ENCODE measurements around the gene UNC13B.
"Not testable (repeated sequence)": the region's sequence is repeated elsewhere in the genome, so short reads cannot be mapped to it uniquely, and the experiment has no call there.

UNC13B gene

DNA sequence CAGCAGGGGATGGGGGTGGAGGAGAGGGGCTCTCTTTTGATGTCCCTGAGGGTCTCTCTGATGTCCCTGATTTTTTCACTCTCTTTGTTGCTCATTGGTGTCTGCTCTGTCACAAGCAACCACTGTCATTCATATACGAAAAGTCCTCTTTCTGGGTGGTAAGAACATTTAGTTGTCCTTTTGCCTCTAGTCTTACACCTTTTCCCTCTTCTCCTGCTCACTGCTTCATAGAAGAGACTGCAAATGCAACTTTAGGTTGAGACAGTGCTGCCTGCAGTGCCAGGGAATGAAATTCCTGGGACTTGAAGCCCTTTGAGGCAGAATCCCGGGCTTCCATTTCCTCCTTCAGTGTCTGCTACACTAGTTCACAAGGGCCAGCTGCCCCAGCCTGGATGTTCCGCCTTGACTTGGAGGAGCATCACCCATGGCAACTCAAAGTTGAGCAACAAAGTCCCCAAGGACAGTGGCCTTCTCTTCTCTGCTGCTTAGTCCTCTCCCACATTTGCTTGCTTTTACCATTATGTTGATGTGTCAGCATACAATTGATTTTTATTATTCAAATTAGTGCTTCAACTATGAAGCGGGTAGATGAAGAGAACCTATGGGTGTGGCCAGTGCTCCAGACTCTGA, 233.4 kb downstream of the UNC13B start:
- no peak for FAIRE-seq

DNA sequence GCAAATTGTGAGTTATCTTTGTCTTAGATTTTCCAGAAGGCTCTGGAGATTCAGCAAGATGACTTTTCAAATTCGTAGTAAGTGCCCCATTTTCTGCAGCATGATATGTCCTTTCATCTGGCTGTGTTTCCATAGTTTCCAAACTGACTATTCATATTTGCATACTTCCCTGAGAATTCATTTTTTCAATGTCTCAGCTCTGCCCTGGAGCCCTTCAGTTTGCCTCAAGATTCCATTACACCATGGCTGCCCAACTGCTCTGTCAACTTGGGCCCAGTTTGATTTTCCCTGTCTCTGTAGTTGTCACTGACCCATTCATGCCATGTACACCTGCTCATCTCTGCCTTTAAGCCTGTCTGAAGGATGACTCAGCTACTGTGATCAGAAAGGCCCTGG, 233.9 kb downstream of the UNC13B start:
- FAIRE-seq, result no peak

DNA sequence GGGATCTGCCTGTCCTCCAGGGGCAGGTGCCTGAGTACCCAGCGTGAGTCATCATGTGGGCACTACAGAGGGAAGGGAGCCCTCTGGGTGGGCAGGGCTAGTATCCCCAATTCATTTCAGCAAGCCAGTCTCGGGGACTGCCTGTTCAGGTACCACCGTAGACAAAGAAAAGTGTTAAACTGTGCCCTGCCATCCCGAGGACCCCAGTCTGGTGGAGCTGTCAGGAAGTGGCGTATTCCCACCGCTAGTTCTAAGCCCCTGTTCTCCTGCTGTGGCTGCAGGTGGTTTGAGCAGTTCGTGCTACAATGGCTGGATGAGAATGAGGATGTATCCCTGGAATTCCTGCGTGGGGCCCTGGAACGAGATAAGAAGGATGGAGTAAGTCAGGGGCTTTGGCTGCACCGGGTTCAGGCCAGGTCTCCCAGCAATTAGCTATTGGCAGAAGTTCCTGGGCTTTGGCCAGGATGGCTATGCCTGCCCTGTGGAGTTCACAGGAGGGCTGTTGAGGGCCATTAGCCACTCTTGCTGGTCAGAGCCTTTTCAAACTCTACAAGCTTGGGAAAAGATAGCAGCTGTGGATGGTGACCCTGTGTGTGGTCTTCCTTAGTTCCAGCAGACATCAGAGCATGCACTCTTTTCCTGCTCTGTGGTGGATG, 234.9 kb downstream of the UNC13B start:
- no peak for FAIRE-seq

DNA sequence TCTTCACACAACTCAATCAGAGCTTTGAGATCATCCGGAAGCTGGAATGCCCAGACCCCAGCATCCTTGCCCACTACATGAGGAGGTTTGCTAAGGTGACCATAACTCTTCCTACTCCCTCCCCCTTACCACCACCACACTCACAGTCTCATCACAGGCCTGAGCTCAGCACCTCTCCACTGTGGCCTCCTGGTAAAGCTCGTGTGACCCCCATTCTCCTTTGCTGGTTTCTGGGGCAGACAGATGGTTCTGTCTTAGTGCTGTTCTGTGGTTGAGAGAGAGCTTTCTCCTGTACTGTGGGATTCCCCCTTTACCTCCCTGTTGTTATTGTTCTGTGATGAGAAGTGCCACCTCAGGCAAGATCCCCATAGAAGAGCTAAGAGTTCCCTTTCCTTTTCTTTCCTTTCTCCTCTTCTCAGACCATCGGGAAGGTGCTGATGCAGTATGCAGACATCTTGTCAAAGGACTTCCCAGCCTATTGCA, 235.4 kb downstream of the UNC13B start:
- no peak for FAIRE-seq

DNA sequence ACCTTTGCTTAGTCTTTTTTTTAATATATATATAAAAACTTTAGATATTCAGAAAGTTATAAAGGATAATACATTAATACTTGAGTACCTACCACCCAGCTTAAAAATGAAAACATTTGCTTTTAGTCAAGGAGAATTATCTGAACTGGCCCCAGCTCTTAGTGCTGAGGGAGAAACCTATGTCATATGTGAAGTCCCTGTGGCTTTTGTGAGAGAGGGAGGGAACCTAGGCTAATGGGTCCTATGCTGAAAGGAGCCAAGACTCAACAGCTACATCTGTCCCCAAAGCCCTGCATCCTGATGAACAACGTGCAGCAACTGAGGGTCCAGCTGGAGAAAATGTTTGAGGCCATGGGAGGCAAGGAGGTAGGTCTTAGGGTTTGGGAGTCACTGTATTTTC, 236.1 kb downstream of the UNC13B start:
- FAIRE-seq, result no peak

DNA sequence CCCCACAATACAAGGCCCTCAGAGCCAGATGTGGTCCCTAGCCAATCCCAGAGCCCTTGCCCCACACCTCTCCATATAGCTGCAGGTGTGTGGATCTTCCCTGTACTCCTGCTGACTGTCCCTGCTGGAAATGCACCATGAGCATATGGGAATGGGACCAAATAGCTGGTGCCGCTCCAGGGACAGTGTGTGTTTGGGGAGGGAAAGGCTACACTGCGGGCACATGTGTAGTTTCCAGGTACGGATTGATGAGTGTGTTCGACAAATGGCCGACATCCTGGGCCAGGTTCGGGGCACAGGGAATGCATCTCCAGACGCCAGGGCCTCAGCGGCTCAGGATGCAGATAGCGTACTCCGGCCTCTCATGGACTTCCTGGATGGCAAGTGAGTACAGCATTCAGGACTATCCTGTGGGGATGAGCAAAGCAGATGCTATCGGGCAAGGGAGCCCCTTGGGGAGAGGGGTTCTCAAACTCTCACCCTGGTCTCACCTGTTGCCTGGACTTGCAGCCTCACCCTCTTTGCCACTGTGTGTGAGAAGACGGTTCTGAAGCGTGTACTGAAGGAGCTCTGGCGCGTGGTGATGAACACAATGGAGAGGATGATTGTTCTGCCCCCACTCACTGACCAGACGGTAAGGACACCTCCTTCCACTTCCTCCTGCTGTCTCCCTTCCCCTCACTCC, 237.0 kb downstream of the UNC13B start:
- no peak for FAIRE-seq

DNA sequence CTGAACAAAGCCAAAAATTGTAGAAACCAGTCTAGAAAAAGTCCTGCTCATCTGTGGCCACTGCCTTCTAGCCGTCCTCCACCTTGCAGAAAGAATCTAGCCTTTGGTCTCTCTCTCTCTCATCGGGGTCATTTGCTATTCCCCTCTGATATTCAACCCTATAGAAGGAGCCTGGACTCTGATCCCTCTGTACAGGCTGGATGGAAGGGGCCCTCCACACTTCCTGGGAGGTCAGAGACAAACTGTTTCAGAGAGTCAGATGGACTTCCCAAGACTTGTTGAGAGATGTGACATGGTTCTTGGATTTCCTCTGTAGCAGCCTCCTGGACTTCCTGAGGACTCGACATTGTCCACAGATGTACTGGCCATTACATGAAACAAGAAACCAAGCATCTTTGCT, 243.1 kb downstream of the UNC13B start:
- no peak for FAIRE-seq

DNA sequence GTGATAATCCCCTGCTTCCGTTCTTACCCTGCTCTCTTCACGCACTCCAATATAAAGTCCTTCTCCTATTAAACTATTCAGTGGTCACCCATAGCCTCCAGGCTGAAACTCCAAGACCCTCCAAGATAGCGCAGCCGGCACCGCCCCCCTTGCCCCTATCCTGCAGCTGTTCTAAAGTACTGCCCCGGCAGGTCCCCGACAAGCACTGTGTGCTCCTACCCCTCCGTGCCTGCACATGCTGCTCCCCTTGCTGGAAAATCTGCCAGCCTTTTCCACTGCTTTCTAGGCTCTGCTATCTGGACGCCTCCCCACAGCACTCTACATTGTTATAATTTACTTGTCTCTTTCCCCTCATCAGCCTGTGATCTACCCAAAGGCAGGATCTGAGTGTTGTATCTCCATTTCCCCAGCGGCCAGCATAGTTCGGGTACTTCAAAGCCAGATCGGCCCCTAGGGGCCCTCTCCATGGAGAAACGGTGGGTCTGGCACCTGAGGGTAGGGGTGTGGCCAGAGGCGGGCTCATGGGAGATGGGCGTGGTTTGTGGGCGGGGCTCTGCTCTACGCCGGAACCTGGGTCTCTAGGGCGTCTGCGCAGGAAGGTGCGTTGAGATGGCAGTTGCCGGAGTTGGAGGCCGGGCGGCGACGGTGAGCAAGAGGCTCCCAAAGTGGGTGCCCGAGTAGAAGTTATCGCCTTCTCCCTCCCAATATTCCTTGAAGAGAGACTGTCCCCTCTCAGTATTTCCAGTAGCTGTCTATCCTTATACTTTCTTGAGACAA, 244.6 kb downstream of the UNC13B start:
- FAIRE-seq, result no peak

DNA sequence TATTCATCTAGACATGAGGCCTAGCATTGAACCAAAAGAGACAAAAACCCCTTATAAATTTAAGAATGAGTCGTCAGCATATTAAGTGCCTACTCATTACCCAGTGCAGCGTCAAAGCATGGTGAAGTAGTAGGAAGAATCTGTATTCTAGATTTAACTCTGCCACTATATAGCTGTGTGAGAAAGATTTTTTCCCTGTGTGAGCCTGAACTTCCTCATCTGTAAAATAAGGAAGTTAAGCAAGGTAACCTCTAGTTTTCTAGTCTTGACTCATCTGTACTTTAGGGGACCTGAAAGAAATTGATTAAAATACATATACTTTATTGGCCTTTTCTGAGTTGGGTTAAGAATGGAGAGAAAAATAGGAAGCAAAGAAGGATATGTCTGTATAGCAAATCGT, 246.0 kb downstream of the UNC13B start:
- FAIRE-seq, result no peak

DNA sequence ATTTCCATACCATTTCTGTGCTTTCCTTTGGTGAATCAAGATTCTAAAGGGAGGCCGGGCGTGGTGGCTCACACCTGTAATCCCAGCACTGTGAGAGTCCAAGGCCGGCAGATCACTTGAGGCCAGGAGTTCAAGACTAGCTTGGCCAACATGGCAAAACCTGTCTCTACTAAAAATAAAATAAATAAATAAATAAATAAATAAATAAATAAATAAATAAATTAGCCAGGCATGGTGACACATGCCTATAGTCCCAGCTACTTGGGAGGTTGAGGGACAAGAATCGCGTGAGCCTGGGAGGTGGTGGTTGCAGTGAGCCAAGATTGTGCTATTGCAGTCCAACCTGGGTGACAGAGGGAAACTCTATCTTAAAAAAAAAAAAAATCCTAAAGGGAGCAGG, 247.6 kb downstream of the UNC13B start:
- FAIRE-seq, result not testable (repeated sequence)

DNA sequence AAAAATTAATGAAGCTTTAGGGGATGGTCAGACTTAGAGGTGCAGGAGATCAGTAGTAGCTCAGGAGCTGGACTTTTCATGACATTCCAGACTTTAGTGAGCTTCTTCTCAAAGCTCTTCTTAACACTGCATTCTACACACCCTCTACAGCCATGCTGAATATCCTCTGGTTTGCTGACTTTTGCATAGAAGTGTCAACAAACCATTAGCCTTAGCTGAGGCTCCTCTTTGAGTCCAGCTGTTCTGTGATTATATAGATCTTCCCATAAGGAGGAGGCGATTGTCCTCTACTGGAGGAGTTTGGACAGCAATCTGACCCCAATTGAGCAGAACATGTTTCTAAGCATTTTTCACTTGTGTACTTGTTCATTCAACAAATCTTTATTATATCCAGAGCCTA, 253.1 kb downstream of the UNC13B start:
- no peak for FAIRE-seq

DNA sequence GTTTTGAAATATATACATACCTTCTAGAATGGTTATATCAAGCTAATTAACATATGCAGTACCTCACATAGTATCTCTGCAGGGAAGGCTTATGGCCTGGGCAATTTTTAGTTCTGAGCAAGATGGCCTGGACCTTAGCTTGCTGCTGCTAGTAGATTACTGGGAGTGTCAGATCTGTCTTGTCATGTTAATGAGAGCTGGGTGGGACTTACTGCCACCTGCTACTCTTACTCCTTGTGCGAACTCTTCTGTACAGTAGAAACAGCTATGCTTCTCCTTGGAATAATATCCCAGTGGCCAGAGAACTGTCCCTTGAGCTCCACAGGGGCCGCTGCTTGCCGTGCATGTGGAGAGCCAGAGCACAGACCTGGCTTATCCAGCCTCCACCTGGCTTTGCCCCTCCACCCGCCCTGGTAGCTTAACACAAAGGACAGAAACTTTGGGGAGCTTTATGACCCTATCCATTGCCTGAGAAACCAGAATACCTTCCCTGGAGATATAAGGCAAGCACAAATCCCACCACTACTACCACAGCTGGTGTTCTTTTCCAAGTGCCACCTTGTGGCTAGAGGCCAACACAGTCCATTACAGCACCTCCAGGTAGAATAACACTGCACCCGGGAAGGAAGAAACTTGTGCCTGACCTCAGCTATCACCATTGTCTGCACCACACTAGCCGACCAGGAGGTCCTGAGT, 253.7 kb downstream of the UNC13B start:
- FAIRE-seq, result no peak

DNA sequence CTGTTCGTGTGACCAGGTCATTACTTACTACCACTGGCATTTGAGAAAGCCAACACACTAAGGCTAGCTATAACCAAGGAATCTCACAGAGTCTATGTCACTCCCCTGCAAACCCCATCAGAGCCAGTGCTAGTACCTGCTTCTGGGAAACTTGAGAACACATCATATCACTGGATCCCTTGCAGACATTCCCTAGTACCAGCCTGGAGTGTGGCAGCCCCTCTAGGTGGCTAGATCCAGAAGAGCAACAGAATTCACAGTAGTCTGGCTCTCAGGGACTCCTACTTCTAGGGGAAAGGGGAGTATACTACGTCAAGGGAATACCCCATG, 254.3 kb downstream of the UNC13B start:
- FAIRE-seq, result no peak

DNA sequence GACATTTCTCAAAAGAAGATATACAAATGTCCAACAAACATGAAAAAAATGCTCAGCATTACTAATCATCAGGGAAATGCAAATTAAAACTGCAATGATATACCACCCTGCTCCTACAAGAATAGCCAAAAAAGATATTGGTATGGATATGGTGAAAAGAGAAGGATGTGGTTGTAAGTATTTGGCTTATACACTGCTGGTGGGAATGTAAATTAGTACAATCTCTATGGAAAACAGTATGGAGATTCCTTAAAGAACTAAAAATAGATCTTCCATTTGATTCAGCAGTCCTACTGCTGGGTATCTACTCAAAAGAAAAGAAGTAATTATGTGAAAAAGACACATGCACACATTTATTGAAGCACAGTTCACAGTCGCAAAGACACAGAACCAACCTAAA, 260.5 kb downstream of the UNC13B start:
- FAIRE-seq, result no peak

DNA sequence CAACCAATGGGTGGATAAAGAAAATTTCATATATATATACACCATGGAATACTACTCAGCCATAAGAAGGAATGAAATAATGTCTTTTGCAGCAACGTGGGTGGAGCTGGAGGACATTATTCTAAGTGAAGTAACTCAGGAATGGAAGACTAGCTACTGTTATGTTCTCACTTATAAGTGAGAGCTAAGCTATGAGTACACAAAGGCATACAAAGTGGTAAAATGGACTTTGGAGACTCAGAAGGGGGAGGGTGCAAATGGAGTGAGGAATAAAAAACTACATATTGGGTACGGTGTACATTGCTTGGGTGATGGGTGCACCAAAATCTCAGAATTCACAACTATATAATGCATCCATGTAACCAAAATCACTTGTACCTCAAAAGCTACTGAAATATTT, 260.9 kb downstream of the UNC13B start:
- no peak for FAIRE-seq

DNA sequence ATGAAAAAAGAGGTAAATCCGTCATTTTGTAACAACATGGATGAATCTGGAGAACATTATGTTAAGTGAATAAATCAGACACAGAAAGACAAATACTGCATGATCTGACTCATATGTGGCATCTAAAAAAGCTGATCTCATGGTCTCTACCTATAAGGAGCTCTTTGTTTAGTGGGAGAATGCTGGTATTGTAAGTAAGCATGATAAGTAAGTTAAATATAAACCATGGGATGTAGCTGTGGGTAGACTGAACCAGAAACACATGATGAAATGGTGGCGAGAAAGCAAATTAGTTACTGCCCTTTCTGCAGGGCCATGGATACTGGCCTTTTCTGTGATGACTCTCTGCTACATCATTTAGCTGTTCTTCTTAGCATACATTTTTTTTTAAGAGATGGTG, 261.7 kb downstream of the UNC13B start:
- peak; percentile 38 for FAIRE-seq

DNA sequence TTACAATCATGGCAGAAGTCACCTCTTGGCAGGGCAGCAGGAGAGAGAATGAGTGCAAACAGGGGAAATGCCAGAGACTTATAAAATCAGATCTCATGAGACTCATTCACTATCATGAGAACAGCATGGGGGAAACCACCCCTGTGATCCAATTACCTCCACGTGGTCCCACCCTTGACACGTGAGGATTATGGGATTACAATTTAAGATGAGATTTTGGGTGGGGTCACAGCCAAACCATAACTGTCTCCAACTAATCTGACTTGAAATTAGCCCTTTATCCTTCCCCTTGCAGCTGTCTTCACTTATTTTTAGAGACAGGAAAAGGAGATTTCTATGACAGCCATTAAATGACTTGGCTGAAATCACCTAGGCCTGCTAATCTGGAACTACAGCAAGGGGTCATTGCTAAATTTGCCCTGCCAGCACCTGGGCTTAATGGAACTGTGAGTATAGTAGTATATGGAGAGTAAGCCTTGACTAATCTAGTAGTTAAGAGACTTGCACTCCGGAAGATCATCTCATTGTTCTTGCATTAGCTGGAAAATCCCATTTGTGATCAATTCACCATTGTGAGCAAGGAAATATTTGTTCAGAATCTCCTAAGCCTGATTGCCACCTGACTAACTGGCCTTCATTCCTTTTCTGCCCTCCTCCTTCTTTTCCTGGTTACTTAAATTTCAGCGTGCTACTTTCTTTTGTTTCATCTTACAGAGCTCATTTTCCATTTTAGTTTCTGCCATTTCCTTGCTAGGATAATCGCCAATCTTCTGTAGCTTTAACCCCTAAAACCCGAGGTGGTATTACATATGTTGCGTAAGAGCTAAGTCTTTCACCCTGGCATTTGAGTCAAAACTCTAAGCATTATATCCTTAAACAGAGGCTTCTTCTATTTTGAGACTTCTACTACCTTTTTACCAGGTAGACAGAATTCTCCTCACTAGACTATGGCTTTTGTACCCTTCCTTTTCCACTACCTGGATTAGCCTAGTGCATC, 262.8 kb downstream of the UNC13B start:
- no peak for FAIRE-seq

DNA sequence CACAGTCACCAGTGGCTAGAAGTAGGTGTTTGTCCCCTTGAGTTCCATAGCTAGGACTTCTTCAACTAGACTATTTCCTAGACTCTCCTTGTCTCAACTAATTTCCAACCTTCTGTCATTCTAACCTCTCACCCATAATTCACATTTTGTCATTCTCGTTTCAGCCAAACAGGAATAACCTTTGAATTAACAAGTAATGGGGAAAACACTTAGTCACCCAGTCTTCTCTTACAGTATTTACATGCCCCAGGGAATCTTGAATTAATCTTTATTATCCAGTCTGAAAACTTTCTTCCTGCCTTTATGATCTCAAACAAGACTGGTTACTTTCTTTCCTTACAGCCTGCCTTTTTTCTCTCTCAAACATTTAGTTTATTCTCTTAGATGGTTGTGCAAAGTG, 264.8 kb downstream of the UNC13B start:
- no peak for FAIRE-seq

DNA sequence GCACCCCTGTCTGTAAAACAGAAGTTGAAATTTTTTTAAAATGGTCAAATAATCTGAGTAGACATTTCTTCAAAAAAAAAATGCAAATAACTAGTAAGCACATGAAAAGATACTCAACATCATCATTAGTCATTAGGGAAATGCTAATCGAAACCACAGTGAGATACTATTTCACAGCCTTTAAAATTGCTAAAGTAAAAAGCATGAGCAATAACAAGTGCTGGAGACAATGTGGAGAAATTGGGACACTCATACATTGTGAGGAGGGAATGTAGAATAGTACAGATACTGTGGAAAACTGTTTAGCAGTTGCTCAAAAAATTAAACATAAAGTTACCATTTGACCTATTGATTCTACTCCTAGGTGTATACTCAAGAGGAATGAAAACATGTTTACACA, 269.7 kb downstream of the UNC13B start:
- no peak for FAIRE-seq

DNA sequence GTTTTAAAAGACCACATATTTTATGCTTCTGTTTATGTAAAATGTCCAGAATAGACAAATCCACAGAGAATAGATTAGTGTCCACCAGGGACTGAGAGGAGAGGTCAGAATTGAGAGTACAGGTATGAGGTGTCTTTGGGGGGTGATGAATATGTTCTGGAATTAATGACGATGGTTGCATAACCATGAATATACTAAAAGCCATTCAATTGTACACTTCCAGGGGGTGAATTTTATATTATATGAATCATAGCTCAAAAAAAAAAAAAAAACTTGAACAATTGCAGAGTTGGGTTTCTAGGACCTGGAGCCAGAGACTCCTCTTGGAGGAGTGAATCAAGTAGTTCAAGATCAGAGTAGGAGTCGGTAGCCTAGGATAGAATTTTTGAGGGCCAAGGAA, 270.3 kb downstream of the UNC13B start:
- no peak for FAIRE-seq

DNA sequence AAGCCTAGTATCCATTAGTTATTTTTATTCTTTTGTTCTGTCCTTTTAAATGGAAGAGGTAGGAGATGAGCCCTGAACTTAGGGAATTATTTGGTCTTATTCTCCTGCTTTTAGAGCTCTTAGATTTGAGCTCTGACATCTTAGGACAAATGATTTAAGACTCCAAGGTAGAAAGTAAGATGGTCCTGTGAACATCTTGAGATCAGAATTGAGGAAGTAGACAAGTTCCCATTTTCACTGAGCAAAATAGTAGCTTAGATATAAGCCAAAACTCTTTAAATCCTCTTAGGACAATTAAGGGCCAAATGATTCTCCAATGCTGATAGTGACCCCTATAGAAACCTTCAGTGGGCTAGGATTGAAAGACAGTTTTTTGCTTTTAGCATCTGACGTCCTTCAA, 275.1 kb downstream of the UNC13B start:
- FAIRE-seq, result no peak

DNA sequence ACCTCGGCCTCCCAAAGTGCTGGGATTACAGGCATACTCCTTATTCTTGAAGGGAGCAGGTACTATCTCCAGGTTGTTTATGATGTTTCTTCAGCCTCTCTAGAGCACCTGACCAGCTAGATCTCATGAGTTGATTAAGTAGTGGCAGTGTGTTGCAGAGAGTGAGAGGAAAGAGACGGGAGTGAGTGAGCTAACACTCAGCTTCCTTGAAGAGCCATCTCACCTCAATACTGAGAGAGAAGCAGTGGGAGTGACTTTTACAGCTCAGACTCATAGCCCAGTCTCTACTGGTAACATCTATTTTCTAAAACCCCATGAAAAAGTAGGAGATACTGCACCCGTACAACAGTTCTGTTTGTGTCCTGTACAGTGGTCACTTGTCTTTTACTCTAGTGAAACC, 284.2 kb downstream of the UNC13B start:
- FAIRE-seq, result no peak

Measured in islet of Langerhans (tissue), 1 donor.